ENCODE data around the gene OSBPL2. TPM values are rescaled to one million over a fixed set of nuclear protein-coding genes. Genes with fewer than 3 reads are reported as not detected.

The OSBPL2 gene
- total and polyA plus RNA-seq, 2 donors (not counting 1 experiment from before 2014, with no cell fraction given) = 28.1 to 74.3 TPM

GRCh38 chr20:62228982-62229545 lies 9.3 kb upstream of the OSBPL2 start:
- ChIA-PET POLR2A (no interaction called here), CTCF (no interaction called here)
- peaks cover 0 to 15% (median 5%) of the 10 kb centered on the region in 3 donors for H3K9me3 ChIP-seq (ENCODE audit: control extremely low read depth in 1 of 3, control insufficient read depth in 2 of 3, insufficient read depth in 1 of 3, low read length in 2 of 3)
- H2AFZ ChIP-seq (ENCODE audit: insufficient read depth, low read depth, low read length, poor library complexity, severe bottlenecking) = no peak overlapping the region
- H3K36me3 ChIP-seq (replicated peaks in 1 of 2; ENCODE audit: control extremely low read depth in 1 of 2, control insufficient read depth in 1 of 2, extremely low read depth in 1 of 2, insufficient read depth in 2 of 2, low read length in 1 of 2) = no peaks in the 10 kb centered on the region
- Mint-ChIP-seq H3K27ac (no peak overlapping the region), H3K4me1 (no peaks in the 10 kb centered on the region), H3K27me3 (peaks cover 22% of the 10 kb centered on the region), H3K4me3 (no peak overlapping the region), H3K9me3 (ENCODE audit: insufficient read depth) (no peaks in the 10 kb centered on the region)
- H3K27ac ChIP-seq (ENCODE audit: low read length in 2 of 2) = no peak overlapping the region
- ATAC-seq (ENCODE audit: low read depth) (no peak), DNase-seq (no peak)
- intact Hi-C loops (cut with micrococcal nuclease) = no loop called here
- H3K4me2 ChIP-seq (replicated peaks; ENCODE audit: low read depth, low read length, poor library complexity, severe bottlenecking) = no peak overlapping the region
- H3K79me2 ChIP-seq (ENCODE audit: control insufficient read depth, insufficient read depth, low read length) = no peaks in the 10 kb centered on the region
- 77% methylated on average over 7 of the region's 7 CpGs for WGBS (ENCODE audit: insufficient coverage)
- no peaks in the 10 kb centered on the region for H3K4me1 ChIP-seq (ENCODE audit: control insufficient read depth in 2 of 2, insufficient read depth in 2 of 2, low read length in 2 of 2)
- H3K4me3 ChIP-seq (ENCODE audit: control extremely low read depth in 1 of 5, extremely low read depth in 1 of 5, insufficient read depth in 1 of 5, low read depth in 2 of 5, low read length in 4 of 5) = no peak overlapping the region
- peaks cover 0 to 27% (median 1%) of the 10 kb centered on the region in 4 experiments for H3K27me3 ChIP-seq (replicated peaks in 1 of 4; ENCODE audit: control extremely low read depth in 1 of 4, control insufficient read depth in 3 of 4, insufficient read depth in 4 of 4, low read length in 3 of 4)
- TF ChIP-seq EZH2 (IDR thresholded peaks at IDR 0.05; ENCODE audit: borderline replicate concordance, insufficient read depth, low read depth, low read length, poor library complexity, severe bottlenecking) = no peak
- TF ChIP-seq, protein P1, sequence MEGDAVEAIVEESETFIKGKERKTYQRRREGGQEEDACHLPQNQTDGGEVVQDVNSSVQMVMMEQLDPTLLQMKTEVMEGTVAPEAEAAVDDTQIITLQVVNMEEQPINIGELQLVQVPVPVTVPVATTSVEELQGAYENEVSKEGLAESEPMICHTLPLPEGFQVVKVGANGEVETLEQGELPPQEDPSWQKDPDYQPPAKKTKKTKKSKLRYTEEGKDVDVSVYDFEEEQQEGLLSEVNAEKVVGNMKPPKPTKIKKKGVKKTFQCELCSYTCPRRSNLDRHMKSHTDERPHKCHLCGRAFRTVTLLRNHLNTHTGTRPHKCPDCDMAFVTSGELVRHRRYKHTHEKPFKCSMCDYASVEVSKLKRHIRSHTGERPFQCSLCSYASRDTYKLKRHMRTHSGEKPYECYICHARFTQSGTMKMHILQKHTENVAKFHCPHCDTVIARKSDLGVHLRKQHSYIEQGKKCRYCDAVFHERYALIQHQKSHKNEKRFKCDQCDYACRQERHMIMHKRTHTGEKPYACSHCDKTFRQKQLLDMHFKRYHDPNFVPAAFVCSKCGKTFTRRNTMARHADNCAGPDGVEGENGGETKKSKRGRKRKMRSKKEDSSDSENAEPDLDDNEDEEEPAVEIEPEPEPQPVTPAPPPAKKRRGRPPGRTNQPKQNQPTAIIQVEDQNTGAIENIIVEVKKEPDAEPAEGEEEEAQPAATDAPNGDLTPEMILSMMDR (IDR thresholded peaks at IDR 0.05) = no peak
- H3K9ac ChIP-seq (ENCODE audit: low read length) = no peak overlapping the region
- H4K20me1 ChIP-seq (ENCODE audit: control insufficient read depth, insufficient read depth, low read length, poor library complexity, severe bottlenecking) = no peaks in the 10 kb centered on the region

DNA sequence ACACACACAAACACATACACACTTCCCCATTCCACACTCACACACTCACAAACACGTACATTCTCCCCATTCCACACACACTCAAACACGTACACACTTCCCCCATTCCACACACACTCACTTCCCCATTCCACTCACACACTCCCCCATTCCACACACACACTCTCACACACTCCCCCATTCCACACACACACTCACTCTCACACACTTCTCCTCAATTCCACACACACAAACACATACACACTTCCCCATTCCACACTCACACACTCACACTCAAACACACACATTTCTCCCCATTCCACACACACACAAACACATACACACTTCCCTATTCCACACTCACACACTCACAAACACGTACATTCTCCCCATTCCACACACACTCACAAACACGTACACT lies 8.7 kb upstream of the OSBPL2 start:
- Mint-ChIP-seq H3K4me1 (no peaks in the 10 kb centered on the region), H3K9me3 (ENCODE audit: insufficient read depth) (no peaks in the 10 kb centered on the region), H3K27ac (no peak overlapping the region), H3K27me3 (peaks cover 17% of the 10 kb centered on the region), H3K4me3 (no peak overlapping the region)
- intact Hi-C loops (cut with micrococcal nuclease) = no loop called here
- no peak overlapping the region for H3K4me3 ChIP-seq (ENCODE audit: control extremely low read depth in 1 of 5, extremely low read depth in 1 of 5, insufficient read depth in 1 of 5, low read depth in 2 of 5, low read length in 4 of 5)
- H3K9ac ChIP-seq (ENCODE audit: low read length) = no peak overlapping the region
- TF ChIP-seq EZH2 (IDR thresholded peaks at IDR 0.05; ENCODE audit: borderline replicate concordance, insufficient read depth, low read depth, low read length, poor library complexity, severe bottlenecking) = no peak
- TF ChIP-seq, protein P1 (IDR thresholded peaks at IDR 0.05) = no peak
- H4K20me1 ChIP-seq (ENCODE audit: control insufficient read depth, insufficient read depth, low read length, poor library complexity, severe bottlenecking) = no peaks in the 10 kb centered on the region
- 47% methylated on average over 4 of the region's 4 CpGs for WGBS (ENCODE audit: insufficient coverage)
- POLR2A ChIA-PET = no interaction called here
- DNase-seq (no peak), ATAC-seq (ENCODE audit: low read depth) (no peak)
- CTCF ChIA-PET = no interaction called here
- peaks cover 0 to 20% (median 5%) of the 10 kb centered on the region in 3 donors for H3K9me3 ChIP-seq (ENCODE audit: control extremely low read depth in 1 of 3, control insufficient read depth in 2 of 3, insufficient read depth in 1 of 3, low read length in 2 of 3)
- H3K4me2 ChIP-seq (replicated peaks; ENCODE audit: low read depth, low read length, poor library complexity, severe bottlenecking) = no peak overlapping the region
- H3K27me3 ChIP-seq (replicated peaks in 1 of 4; ENCODE audit: control extremely low read depth in 1 of 4, control insufficient read depth in 3 of 4, insufficient read depth in 4 of 4, low read length in 3 of 4) = peaks cover 0 to 27% (median 1%) of the 10 kb centered on the region in 4 experiments
- H3K27ac ChIP-seq (ENCODE audit: low read length in 2 of 2) = no peak overlapping the region
- H3K4me1 ChIP-seq (ENCODE audit: control insufficient read depth in 2 of 2, insufficient read depth in 2 of 2, low read length in 2 of 2) = no peaks in the 10 kb centered on the region
- H2AFZ ChIP-seq (ENCODE audit: insufficient read depth, low read depth, low read length, poor library complexity, severe bottlenecking) = no peak overlapping the region
- H3K36me3 ChIP-seq (replicated peaks in 1 of 2; ENCODE audit: control extremely low read depth in 1 of 2, control insufficient read depth in 1 of 2, extremely low read depth in 1 of 2, insufficient read depth in 2 of 2, low read length in 1 of 2) = no peaks in the 10 kb centered on the region
- H3K79me2 ChIP-seq (ENCODE audit: control insufficient read depth, insufficient read depth, low read length) = no peaks in the 10 kb centered on the region
